ENCODE results near the gene SLC1A3.

DNA sequence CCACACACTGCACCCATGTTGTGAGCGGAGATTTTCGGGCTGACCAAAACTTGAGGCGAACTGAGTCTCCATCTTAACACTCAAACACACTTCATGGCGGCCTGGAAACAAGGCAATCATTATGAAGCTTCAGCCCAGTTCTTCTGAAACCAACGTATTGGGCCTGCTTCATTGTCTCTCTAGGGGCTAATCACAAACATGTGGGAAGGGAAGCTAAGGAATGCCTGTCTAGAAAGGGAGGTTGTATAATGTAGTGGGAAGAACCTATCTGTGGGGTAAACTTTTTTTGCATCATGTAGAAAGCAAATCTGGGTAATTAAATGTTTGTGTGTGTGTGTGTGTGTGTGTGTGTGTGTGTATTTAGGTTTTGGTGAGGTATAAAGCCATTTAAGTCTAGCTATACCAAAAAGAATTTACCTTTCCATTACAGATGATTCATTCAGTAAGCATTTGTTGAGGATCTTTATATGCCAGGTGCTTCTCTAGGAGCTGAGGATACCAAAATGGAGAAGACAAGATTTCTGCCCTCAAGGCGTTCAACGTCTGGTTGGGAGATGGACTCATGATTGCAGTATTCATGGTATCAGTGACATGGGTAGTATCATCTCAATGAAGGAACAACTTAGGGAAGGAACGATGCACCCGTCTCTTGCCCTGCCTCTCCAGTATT is 29.4 kb downstream of the SLC1A3 start:
- TF ChIP-seq YY1 (IDR thresholded peaks at IDR 0.05; ENCODE audit: low read depth) (no peak), MAX (IDR thresholded peaks at IDR 0.05) (no peak), EP300 (IDR thresholded peaks at IDR 0.05; ENCODE audit: borderline replicate concordance) (no peak), CREB1 (IDR thresholded peaks at IDR 0.05; ENCODE audit: low read depth) (no peak), TAF1 (IDR thresholded peaks at IDR 0.05; ENCODE audit: low read depth) (no peak), TEAD4 (IDR thresholded peaks at IDR 0.05) (no peak), EGR1 (IDR thresholded peaks at IDR 0.05) (no peak), RAD21 (IDR thresholded peaks at IDR 0.05; ENCODE audit: low read depth) (no peak), NFIC (IDR thresholded peaks at IDR 0.05) (no peak)
- TF ChIP-seq, protein P1, sequence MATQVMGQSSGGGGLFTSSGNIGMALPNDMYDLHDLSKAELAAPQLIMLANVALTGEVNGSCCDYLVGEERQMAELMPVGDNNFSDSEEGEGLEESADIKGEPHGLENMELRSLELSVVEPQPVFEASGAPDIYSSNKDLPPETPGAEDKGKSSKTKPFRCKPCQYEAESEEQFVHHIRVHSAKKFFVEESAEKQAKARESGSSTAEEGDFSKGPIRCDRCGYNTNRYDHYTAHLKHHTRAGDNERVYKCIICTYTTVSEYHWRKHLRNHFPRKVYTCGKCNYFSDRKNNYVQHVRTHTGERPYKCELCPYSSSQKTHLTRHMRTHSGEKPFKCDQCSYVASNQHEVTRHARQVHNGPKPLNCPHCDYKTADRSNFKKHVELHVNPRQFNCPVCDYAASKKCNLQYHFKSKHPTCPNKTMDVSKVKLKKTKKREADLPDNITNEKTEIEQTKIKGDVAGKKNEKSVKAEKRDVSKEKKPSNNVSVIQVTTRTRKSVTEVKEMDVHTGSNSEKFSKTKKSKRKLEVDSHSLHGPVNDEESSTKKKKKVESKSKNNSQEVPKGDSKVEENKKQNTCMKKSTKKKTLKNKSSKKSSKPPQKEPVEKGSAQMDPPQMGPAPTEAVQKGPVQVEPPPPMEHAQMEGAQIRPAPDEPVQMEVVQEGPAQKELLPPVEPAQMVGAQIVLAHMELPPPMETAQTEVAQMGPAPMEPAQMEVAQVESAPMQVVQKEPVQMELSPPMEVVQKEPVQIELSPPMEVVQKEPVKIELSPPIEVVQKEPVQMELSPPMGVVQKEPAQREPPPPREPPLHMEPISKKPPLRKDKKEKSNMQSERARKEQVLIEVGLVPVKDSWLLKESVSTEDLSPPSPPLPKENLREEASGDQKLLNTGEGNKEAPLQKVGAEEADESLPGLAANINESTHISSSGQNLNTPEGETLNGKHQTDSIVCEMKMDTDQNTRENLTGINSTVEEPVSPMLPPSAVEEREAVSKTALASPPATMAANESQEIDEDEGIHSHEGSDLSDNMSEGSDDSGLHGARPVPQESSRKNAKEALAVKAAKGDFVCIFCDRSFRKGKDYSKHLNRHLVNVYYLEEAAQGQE (IDR thresholded peaks at IDR 0.05; ENCODE audit: low read depth) = no peak
